GM18499 (cell line): ENCODE measurements around the gene CFAP251.
"Not testable (repeated sequence)": the region's sequence is repeated elsewhere in the genome, so short reads cannot be mapped to it uniquely, and the experiment has no call there.

Experiments used
- ATAC-seq: cut with Tn5 transposase; IDR thresholded peaks from one replicate; pipeline ENCODE4 v1.9.1; 2021; ENCODE audit warnings: moderate number of reproducible peaks; ENCODE audit not compliant: insufficient read depth, unreplicated experiment

Gene CFAP251

GRCh38 chr12:121917950-121918678 lies at the start of gene CFAP251:
TSS of gene CFAP251 (plus strand) at chr12:121918592. CDS start at chr12:121921306, 2,714 bp downstream.
- ATAC-seq: peak; percentile 75

DNA sequence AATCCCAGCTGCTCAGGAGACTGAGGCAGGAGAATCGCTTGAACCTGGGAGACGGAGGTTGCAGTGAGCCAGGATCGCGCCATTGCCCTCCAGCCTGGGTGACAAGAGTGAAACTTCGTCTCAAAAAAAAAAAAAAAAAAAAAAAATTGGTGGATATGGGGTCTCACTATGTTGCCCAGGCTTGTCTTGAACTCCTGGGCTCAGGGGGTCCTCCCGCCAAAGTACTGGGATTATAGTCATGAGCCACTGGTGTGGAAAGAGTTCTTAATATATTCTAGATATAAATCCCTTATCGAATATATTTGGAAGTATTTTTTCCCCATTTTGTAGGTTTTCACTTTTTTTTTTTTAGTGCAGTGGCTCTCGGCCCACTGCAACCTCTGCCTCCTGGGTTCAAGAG lies 49.2 kb upstream of the CFAP251 start:
- ATAC-seq: not testable (repeated sequence)

GRCh38 chr12:121871467-121871866 lies 46.9 kb upstream of the CFAP251 start:
- no peak for ATAC-seq

DNA sequence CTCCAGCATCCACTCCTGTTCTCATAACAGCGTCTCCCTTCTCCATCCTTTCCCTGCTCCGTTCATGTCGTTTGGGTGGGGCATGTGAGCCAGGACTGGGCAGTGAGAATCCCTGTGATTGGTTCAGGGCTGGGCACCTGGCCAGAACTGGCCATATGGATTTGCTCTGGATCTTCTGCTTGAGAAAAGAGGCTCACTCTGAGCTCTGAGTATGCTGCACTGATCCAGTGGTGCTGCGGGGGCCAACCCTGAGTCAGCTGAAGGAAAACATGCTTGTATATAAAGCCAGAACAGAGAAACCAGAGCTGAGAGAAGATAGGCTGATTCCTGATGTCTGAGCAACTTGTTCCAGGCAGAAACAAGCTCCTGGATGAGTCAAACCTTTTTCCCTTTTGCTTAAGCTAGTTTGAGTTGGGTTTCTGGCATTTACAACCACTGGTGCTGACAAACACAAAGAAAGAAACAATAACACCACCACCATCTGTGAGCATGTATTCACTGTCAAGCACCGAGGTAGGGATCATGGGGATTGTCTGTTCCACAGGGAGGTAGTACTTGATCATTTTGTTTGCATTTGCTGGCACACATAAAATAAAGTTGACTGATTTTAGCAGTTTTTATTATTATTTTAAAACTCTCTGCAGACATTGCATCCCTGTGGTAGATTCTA lies 45.7 kb upstream of the CFAP251 start:
- no peak for ATAC-seq

- ATAC-seq: no peak
Observed at GRCh38 chr12:121873216-121873569, 45.2 kb upstream of the CFAP251 start.

GRCh38 chr12:121874071-121874470 lies 44.3 kb upstream of the CFAP251 start:
- no peak for ATAC-seq

DNA sequence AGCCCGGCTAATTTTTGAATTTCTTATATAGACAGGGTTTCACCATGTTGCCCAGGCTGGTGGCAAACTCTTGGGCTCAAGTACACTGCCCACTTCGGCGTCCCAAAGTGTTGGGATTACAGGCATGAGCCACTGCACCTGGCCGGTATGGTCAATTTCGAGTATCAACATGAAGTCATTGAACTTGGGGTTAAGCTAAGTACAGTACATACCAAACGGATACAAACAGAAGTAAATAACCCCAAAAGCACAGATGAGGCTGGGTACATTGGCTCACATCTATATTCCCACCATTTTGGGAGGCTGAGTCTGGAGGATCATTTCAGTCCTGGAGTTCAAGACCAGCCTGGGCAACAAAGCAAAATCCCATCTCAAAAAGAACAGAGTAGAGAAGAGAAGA lies 42.8 kb upstream of the CFAP251 start:
- no peak for ATAC-seq

DNA sequence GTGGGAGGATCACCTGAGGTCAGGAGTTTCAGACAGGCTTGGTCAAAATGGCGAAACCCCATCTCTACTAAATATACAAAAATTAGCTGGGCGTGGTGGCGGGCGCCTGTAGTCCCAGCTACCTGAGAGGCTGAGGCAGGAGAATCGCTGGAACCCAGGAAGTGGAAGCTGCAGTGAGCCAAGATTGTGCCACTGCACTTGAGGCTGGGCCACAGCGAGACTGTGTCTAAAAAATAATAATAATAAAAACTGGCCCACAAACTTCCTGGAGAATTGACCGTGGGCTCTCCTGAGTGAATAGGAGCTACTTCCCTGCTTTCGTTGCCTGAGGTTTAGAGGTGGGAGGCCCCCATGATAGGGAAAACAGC lies 42.3 kb upstream of the CFAP251 start:
- not testable (repeated sequence) for ATAC-seq

DNA sequence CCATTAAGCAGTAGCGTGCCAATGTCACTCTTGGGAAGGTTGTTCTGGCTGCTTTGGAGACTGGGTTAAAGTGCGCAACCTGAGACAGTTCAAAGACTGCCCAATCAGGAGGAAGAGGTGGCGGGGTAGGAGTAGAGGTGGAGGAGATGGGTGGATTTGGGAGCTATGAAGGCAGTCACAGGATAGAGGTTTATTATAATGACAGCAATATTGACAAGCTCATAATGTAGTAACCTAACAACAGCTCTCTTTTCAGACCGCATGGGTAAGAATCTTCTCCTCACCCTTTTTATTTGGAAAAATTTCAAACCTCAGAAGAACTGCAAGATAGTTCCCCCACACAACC lies 35.1 kb upstream of the CFAP251 start:
- ATAC-seq: no peak

DNA sequence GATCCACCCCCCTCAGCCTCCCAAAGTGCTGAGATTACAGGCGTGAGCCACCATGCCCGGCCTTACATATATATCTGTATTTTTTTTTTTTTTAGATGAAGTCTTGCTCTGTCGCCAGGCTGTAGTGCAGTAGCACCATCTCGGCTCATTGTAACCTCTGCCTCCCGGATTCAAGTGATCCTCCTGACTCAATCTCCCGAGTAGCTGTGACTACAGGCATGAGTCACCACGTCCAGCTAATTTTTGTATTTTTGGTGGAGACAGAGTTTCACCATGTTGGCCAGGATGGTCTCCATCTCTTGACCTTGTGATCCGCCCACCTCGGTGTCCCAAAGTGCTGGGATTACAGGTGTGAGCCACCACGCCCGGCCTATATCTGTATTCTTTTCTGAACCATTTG lies 33.3 kb upstream of the CFAP251 start:
- not testable (repeated sequence) for ATAC-seq

- ATAC-seq: no peak
Observed at GRCh38 chr12:121888083-121888477, 30.3 kb upstream of the CFAP251 start.

DNA sequence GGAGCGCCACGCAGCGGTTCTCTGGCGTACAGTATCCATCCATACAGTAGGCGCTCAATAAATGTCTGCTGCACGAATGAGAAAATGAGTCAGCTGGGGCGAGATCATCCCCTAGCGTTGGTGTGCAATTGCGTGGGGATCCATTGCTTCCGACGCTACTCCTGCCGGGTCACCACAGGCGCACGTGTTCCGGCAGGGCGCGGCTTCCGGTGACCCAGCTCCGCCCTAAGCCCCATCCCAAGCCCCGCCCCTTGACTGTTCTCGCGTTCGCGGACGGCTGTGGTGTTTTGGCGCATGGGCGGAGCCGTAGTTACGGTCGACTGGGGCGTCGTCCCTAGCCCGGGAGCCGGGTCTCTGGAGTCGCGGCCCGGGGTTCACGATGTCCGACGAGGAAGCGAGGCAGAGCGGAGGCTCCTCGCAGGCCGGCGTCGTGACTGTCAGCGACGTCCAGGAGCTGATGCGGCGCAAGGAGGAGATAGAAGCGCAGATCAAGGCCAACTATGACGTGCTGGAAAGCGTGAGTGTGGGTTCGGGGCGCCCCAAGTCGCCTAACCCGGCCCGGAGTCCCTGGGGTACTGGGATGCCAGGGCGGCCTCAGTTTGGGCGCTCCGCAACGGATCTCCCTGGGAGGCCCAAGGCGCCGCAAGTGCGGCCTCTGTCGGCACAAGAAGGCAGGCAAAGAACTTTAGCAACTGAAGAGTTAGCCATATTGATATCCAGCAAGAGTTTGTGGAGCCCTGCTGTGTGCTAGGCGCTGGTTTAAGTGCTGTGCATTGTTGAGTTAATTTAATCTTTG lies 29.7 kb upstream of the CFAP251 start, which contains the start of gene PSMD9:
Gene PSMD9 (plus strand): TSS at position 313 of the 796 bp plus-strand sequence. CDS start 67 bp downstream, at position 380.
- ATAC-seq: peak; percentile 70

GRCh38 chr12:121889274-121889624 lies 29.1 kb upstream of the CFAP251 start:
- ATAC-seq: no peak

DNA sequence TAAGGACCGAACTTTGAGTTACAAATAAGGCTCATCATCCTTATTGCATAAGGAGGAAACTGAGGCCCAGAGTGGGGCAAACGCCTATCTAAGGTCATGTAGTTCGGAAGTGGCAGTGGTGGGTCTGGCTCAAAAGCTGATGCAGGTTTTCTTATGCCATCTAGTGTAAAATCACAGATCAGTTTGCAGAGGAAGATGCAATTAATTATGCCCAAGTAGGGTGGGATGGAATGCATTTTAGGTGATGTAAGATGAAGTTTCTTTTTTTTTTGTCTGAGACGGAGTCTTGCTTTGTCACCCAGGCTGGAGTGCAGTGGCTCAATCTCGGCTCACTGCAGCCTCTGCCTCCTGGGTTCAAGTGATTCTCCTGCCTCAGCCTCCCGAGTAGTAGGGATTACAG lies 28.7 kb upstream of the CFAP251 start:
- ATAC-seq: not testable (repeated sequence)

GRCh38 chr12:121892673-121893561 lies 25.5 kb upstream of the CFAP251 start:
- ATAC-seq: no peak

DNA sequence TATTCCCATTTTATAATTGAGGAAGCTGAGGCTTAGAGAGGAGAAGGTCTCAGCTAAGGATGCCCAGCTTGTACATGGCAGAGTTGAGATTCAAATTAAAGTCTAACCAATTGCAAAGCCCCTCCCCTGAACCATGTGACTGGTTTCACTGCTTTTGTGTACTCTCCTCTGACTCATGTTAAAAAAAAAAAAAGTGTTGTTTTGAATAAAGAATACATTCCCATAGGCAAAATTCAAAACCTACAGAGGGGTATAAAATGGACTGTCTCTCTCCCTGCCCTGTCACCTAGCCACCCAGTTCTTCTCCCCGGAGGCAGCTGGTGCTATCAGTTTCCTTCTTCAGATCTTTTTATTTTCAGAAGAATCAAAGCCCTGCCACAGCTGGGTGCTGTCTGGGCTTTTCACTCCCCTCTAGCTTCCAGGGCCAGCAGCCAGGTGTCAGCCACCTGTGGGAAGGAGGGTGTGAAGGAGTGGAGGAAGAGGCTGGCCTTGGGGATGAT lies 24.4 kb upstream of the CFAP251 start:
- ATAC-seq: no peak

DNA sequence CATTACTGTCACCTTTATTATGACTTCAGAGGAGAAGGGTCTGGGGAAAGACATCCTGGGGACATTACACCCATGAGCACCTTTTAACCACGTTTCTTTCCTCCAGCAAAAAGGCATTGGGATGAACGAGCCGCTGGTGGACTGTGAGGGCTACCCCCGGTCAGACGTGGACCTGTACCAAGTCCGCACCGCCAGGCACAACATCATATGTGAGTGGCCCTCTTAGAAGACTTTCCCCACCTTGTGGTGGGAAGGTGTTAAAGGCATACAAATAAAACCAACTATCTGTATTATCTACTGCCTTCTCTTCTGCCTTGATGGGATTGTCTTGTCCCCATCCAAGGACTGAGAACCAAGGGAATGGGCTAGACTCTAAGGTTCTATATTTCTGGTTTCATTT lies 23.8 kb upstream of the CFAP251 start:
- no peak for ATAC-seq

GRCh38 chr12:121898287-121898686 lies 20.1 kb upstream of the CFAP251 start:
- ATAC-seq: no peak

DNA sequence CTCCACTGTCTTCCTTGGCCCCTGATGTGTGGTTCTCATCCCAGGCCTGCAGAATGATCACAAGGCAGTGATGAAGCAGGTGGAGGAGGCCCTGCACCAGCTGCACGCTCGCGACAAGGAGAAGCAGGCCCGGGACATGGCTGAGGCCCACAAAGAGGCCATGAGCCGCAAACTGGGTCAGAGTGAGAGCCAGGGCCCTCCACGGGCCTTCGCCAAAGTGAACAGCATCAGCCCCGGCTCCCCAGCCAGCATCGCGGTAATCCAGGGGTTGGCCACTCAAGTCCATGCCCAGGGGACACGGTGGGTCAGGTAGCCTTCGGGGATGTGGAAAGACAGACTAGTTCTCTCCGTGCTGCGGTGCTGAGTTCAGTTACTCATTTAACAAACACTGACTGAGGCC lies 18.8 kb upstream of the CFAP251 start:
- no peak for ATAC-seq

DNA sequence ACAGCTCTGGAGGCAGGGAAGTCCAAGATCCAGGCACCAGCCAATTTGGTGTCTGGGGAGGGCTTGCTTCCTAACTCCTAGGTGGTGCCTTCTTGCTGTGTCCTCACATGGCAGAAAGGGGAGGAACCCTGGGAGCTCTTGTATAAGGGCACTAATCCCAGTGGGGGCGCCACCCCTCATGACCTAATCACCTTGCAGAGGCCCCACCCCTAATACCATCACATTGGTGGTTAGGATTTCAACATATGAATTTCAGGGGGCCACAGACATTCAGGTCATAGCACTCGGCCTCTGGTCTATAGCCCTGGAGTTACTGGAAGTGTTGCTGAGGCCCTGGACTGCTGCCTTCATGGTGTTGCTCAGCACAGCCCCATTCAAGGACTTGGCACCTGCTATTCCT lies 15.2 kb upstream of the CFAP251 start:
- no peak for ATAC-seq
